Breast epithelium (tissue), 3 donors: ENCODE data around the gene FSTL1.

ENCODE experiments used
- CTCF ChIP-seq, 3 donors: fragments of 450-650 bp; IDR thresholded peaks; one replicate each; pipeline ENCODE4 v1.5.1; 2016 to 2017; ENCODE audit warnings: antibody characterized with exemption in 3 of 3, mild to moderate bottlenecking in 3 of 3, moderate library complexity in 3 of 3
- POLR2A ChIP-seq: fragments of 450-650 bp; IDR thresholded peaks from one replicate; pipeline ENCODE4 v1.6.1; 2016; ENCODE audit warnings: antibody characterized with exemption, mild to moderate bottlenecking, moderate library complexity

GRCh38 chr3:120488296-120488695, 37.5 kb upstream of the FSTL1 start:
- TF ChIP-seq CTCF (IDR thresholded peaks at IDR 0.05) (no peak), POLR2A (no peak)
